Brain microvascular endothelial cell (primary cell): ENCODE data around the gene OSGIN1.

ENCODE experiments used
- DNase-seq: peaks from one replicate; pipeline ENCODE4 v3.0.0-alpha.2; 2020
- H3K27ac ChIP-seq: fragments of 250-450 bp; sonication (Bioruptor Pico); 2 replicates; pipeline ENCODE4 v1.5.1; 2020; ENCODE audit warnings: mild to moderate bottlenecking, moderate library complexity
- H3K27me3 ChIP-seq: fragments of 250-450 bp; sonication (Bioruptor Pico); replicated peaks from 2 replicates; pipeline ENCODE4 v1.5.1; 2020; ENCODE audit warnings: mild to moderate bottlenecking
- H3K36me3 ChIP-seq: fragments of 250-450 bp; sonication (Bioruptor Pico); replicated peaks from 2 replicates; pipeline ENCODE4 v1.5.1; 2020; ENCODE audit warnings: mild to moderate bottlenecking
- H3K4me3 ChIP-seq: 2 replicates; pipeline ENCODE4 v1.5.1; 2011; ENCODE audit warnings: low read depth, mild to moderate bottlenecking, control low read depth, low read length, moderate library complexity
- CTCF ChIP-seq: IDR thresholded peaks from 2 replicates; pipeline ENCODE4 v1.5.1; 2011; ENCODE audit warnings: low read depth, mild to moderate bottlenecking, moderate library complexity, low read length, control low read depth, inconsistent platforms; ENCODE audit errors: missing control alignments
- in situ Hi-C: cut with HindIII; loops from 2 replicates; pipeline ENCODE4 v1.10.0; 2017; ENCODE audit warnings: low sequenced_read_pairs, low pct_ligation_motif_present

OSGIN1 gene

DNA sequence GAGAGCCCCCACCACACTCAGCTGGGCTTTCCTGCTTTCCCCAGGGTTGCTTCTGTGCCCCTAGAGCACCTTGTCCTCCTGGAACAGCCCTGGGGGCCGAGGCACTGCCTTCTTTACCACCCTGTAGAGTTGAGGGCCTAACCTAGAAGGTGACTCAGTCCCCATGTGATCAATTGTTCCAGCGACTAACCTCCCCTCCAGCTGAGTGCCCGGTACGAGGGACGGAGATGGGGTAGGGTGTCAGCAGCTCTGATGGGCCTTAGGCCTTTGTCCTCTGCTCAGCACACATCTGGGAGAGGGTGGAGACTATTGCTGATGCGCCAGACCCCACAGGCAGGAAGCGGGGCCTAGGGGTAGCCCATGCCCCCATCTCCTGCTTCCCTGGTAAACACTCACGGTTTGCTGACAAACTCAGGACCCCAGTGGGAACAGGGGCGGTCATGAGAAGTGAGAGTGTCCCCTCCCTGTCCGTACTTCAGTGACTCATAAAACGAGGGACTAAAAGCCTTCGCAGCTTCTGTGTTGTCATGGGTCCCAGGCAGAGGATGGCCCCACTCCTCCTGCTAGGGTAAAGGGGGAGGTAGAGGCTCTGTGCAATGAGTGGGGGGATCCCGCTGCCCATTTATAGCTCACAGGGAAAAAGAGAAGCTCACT lies 48.1 kb downstream of the OSGIN1 start:
- no peak for TF ChIP-seq CTCF
- no peak overlapping the region for H3K27ac ChIP-seq
- H3K36me3 ChIP-seq = no peaks in the 10 kb centered on the region
- H3K27me3 ChIP-seq = peaks cover 9% of the 10 kb centered on the region
- DNase-seq = no peak
- in situ Hi-C loops = no loop called here
- H3K4me3 ChIP-seq = no peak overlapping the region

DNA sequence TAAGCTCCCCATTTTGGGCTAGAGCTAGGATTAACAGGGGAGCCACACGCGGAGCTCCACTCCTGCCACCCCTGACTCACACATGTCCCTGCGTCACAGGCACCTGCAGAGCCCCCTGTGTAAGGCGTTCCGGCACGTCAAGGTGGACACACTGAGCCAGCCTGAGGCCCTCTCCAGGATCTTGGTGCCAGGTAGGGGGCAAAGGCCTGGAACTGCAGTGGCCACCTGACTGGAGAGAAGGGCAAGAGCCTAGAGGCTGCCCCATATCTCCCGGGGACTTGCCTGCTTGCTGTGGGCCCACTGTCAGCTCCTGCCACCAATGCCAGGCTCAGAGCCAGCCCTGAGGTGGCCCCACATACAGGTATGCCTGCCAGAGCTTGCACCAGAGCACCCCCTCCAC lies 48.7 kb downstream of the OSGIN1 start:
- DNase-seq = no peak
- no peaks in the 10 kb centered on the region for H3K36me3 ChIP-seq
- H3K4me3 ChIP-seq = no peak overlapping the region
- TF ChIP-seq CTCF = no peak
- H3K27ac ChIP-seq = no peak overlapping the region
- H3K27me3 ChIP-seq = peaks cover 9% of the 10 kb centered on the region
- in situ Hi-C loops = no loop called here

DNA sequence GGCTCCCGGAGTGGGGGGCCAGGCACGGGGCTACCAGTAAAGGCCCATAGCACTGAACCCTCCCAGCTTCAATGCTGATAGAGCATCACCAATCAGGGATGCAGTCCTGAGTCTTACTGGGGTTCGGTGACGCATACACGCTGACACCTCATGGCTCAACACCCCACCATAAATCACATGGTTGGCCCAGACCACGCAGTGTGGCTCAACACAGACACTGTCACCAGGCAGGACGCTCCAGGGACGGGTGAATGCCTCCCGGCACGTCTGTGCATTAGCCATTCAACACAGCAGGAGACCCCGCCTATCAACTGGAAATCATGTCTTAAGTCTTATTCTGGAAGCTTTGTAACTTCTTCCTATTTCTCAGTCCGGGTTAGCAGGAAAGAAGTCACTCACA lies 50.0 kb downstream of the OSGIN1 start:
- Histone ChIP-seq H3K27me3 (peaks cover 9% of the 10 kb centered on the region), H3K36me3 (no peaks in the 10 kb centered on the region), H3K4me3 (no peak overlapping the region), H3K27ac (no peak overlapping the region)
- in situ Hi-C loops = no loop called here
- no peak for DNase-seq
- no peak for TF ChIP-seq CTCF

DNA sequence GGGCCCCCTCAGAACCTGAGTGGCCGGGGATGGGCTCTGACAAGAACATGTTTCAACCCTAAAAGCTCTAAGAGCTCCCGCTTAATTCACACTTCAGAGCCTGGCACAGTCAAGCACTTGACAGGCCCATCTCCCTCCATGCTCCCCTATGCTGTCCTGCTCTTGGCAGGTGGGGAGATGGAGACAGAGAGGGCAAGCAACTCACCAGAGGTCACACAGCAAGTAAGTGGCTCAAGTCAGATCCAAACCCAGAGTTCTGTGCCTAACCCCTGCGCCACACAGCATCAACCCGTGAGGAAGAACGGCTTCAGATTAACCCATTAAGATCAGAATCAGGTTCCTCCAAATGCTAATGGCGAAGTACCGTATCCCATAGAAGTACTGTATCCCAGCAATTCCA lies 51.4 kb downstream of the OSGIN1 start:
- Histone ChIP-seq H3K27ac (no peak overlapping the region), H3K36me3 (no peaks in the 10 kb centered on the region), H3K27me3 (peaks cover 9% of the 10 kb centered on the region), H3K4me3 (no peak overlapping the region)
- no peak for TF ChIP-seq CTCF
- in situ Hi-C loops = no loop called here
- DNase-seq = no peak

DNA sequence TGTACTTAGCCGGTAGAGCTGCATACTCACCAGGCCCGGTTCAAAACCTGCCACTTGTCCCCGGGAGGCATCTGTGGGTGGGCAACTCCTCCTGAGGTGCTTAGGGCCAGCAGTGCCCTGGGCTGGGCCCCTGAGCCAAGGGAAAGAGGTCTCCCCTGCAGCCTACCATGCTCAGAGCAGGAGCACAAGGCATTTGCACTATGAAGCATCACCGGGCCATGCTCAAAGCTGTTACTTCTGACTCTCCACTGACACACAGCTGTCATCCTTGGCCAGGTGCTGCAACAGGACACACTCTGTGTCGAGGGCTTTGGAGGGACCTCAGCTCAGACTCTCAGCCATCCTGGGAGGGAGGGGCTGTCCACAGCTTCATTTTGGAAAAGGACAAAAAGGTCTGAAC lies 52.4 kb downstream of the OSGIN1 start:
- in situ Hi-C loops = no loop called here
- Histone ChIP-seq H3K27ac (no peak overlapping the region), H3K36me3 (no peaks in the 10 kb centered on the region), H3K4me3 (no peak overlapping the region), H3K27me3 (peaks cover 9% of the 10 kb centered on the region)
- DNase-seq = no peak
- TF ChIP-seq CTCF = no peak

DNA sequence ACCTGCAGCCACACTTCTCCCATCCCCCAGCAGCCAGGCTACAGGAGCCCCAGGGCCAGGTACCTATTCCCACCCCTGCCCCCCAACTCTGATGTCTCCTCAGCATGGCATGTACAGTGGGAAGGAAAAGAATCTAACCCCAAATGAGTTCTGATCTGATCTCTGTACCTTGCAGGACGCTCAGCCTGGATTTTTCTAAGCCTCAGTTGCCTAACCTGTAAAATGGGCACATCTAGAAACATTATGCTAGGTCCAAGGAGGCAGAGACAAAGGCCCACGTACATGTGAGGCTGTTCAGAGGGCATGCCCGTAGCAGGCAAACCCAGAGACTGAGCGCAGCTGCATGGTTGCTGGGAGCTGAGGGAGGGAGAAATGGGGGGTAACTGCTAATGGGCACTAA lies 54.5 kb downstream of the OSGIN1 start:
- no peak for TF ChIP-seq CTCF
- H3K27me3 ChIP-seq = peaks cover 9% of the 10 kb centered on the region
- no peaks in the 10 kb centered on the region for H3K36me3 ChIP-seq
- no peak for DNase-seq
- H3K4me3 ChIP-seq = no peak overlapping the region
- in situ Hi-C loops = no loop called here
- no peak overlapping the region for H3K27ac ChIP-seq
